HG02840 (cell line): Measurements from ENCODE around the gene ULK2.
"Not testable (repeated sequence)": the region's sequence is repeated elsewhere in the genome, so short reads cannot be mapped to it uniquely, and the experiment has no call there.

ENCODE experiments used
- ATAC-seq: cut with Tn5 transposase; IDR thresholded peaks from one replicate; pipeline ENCODE4 v1.9.1; 2021; ENCODE audit warnings: mild to moderate bottlenecking, moderate library complexity, moderate number of reproducible peaks; ENCODE audit not compliant: unreplicated experiment, low FRiP score

The ULK2 gene

GRCh38 chr17:19769946-19770652 is 97.6 kb downstream of the ULK2 start:
- ATAC-seq = no peak

- no peak for ATAC-seq
Measured at GRCh38 chr17:19768046-19768782, 99.5 kb downstream of the ULK2 start.

GRCh38 chr17:19766421-19767270 is 101.1 kb downstream of the ULK2 start:
- no peak for ATAC-seq

GRCh38 chr17:19766016-19766415 is 101.7 kb downstream of the ULK2 start:
- ATAC-seq = no peak

DNA sequence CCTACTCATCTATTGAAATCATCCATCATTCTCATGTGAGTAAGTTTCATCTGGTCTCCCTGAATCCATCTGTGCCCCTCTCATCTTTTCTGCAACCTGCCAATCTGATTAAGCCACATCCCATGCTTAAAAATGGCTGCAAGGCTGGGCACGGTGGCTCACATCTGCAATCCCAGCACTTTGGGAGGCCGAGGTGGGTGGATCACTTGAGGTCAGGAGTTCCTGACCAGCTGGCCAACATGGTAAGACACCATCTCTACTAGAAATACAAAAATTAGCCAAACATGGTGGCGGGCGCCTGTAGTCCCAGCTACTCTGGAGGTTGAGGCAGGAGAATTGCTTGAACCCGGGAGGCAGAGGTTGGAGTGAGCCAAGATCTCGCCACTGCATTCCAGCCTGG is 103.7 kb downstream of the ULK2 start:
- not testable (repeated sequence) for ATAC-seq

- ATAC-seq = no peak
Measured at GRCh38 chr17:19763416-19763815, 104.3 kb downstream of the ULK2 start.

- no peak for ATAC-seq
Measured at GRCh38 chr17:19762515-19762961, 105.2 kb downstream of the ULK2 start.

DNA sequence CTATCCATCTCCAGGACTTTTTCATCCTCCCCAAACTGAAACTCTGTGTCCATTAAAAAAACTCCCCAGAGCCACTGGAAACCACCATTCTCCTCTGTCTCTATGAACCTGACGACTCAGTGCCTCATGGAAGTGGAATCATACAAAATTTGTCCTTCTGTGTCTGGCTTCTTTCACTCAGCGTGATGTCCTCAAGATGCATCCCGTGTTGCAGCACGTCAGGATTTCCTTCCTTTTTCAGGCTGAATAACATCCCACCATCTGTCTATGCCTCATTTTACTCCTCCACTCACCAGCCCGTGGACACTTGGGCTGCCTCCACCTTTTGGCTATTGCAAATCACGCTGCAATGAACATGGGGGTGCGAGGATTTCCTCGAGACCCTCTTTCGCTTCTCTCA is 107.0 kb downstream of the ULK2 start:
- ATAC-seq = no peak

DNA sequence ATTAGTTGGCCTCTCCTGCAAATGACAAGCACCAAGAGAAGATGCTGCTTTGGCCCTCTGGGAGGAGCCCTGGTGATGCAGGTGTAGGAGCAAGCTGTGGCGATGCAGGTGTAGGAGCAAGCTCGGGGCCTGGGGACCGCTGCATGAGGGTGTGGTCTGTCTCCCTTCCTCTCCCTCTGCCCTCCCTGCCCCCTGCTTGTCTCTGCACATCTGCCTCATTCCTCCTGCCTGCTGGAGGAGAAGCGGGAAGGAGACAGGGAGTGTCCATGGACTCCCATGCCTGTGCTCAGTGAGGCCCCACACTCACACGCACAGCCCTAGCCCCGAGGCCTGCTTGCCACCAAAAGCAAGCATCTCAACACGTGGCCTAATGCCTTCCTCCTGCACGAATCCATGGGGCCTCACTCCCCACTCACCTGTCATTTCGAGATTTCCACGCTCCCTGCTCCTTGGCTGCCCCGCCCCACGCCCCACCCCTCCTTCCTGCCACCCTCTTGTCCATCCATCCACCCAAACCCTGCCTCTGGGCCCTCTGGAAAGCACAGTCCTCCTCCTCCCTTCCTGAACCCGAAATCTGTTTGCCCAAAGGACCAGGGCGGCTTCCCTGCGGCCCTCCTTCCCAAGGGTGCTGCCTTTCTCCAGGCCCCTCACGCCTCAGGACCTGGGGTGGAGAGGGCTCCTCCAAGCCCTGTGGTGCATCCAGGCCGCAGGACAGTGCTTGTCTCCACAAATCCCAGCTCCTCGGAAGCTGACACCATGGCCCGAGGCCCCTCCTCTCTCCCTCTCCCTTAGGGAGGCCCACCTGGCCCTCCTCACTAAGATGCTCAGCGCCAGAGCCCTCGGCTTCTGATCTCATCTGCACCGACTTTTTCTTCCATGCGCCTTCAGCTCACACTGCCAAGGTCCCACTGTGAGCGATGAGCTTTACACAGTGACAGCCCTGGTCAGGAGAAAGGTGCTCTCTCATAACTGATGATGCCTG is 107.9 kb downstream of the ULK2 start:
- ATAC-seq = no peak

GRCh38 chr17:19757536-19758180 is 110.1 kb downstream of the ULK2 start:
- ATAC-seq = no peak

DNA sequence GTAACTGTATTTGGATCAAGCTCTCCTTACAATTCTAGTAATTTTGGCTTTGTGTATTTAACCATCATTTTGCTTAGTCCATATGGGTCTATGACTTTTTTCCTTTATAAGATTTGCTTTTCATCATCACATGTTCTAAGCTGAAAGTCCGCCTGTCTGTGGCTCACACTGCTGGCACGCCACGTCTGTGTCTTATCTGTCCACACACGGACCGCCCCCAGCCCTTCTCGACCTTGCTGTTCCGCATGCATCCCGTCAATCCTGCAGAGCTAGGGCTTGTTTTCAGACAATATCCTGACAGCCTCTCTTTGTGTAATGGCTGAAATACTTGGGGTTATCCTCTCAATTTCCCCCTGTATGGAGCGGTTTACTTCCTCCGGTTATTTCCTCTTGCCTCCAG is 111.2 kb downstream of the ULK2 start:
- no peak for ATAC-seq

GRCh38 chr17:19755821-19756510 is 111.8 kb downstream of the ULK2 start:
- no peak for ATAC-seq

- no peak for ATAC-seq
Measured at GRCh38 chr17:19755392-19755791, 112.3 kb downstream of the ULK2 start.

DNA sequence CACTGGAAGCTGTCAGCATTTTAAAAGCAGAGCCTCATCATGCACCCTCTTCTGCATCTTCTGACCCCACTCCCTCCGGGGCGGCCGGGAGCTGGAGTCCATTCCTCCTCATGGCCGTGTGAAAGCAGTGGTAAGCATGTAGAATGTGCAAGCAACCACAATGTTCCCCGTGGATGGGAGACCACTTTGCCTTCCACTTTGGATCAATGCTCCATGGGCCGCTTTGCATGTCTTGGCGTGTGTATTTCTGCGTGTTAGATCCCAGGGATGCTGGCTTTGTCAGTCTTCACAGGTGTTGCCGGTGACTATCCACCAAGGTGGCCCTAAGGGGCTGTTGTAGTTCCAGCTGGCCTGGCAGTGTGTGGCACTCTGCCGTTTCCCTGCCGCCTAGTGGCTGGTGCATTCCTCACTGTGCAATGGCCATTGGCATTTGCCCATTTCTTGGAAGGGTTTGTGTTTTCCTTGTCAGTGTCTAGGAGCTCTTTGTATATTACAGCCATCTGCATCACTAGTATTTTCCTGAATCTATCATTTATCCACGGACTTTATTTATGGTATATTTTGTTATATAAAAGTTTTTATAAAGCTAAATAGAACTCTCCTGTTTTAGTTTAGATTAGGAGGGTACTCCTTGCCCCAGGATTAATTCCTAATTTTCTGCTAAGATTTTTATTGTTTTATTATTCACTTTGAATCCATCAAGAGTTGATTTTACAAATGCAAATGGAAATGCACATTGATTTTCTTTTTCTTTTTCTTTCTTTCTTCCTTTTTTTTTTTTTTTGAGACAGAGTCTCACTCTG is 113.9 kb downstream of the ULK2 start:
- no peak for ATAC-seq

DNA sequence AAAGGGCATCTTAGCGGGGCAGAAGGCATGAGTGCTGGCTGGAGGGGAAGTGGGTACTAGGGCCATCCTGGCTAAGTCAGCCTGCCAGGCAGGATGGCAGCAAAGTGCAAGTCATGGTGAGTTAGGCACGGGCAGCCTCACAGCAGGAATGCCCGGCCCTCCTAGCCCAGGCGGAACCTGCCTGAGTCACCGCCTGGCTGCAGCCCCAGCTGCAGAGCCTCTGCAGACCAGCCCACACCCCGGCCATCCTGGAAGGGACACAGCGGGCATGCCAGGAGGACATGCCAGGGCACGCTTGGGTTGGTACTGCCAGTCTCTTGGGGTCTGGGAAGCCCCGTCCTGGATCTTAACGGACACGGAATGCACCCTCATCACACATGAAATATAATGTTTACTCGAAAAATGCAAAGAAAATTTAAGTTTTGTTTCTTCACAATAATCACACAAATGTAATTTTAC is 114.7 kb downstream of the ULK2 start:
- no peak for ATAC-seq

DNA sequence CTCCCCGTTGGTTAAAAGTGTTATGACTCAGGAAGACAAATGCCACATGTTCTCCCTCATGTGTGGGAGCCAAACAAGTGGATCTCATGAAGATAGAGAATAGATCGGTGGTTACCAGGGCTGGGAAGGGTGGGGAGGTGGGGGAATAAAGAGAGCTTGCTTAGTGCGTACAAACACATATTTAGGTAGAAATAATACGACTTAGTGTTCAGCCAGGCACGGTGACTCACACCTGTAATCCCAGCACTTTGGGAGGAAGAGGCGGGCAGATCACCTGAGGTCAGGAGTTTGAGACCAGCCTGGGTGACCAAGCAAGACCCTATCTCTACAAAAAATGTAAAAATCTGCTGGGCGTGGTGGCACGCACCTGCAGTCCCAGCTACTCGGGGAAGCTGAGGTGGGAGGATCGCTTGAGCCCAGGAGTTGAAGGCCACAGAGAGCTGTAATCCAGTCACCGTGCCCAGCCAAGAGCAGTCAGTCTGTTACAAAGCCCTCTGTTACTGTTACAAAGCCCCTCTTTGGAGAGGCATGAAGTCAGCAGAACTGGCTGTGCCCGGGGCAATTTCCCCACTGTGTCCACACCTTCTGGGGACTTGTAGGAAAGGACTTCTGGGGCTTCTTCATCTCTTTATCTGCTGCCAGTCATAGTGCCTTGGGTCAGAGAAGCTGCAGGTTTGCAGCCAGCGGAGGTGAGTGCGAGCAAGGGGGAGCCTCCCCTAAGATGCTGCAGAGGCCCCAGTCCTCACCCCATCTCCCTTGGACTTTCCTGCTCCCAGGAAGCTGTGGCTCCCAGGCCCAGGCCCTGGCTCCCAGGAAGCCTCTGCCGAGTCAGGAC is 115.3 kb downstream of the ULK2 start:
- no peak for ATAC-seq

- no peak for ATAC-seq
Measured at GRCh38 chr17:19750835-19751234, 116.9 kb downstream of the ULK2 start.
